Measurements from ENCODE around the gene C8B. TPM values are rescaled to one million over a fixed set of nuclear protein-coding genes. Genes with fewer than 3 reads are reported as not detected.

C8B gene
- total and polyA plus RNA-seq, 2 of the 13 experiments (the other 11 are each of a cell fraction or from before 2014, with no cell fraction given): 8.4 to 11.3 TPM

- TF ChIP-seq ZMYM3 (CRISPR knock-in tag; IDR thresholded peaks at IDR 0.05) (peak; percentile 62), RXRA (CRISPR knock-in tag; IDR thresholded peaks at IDR 0.05) (no peak), ZNF788 (CRISPR knock-in tag; IDR thresholded peaks at IDR 0.05; ENCODE audit: borderline replicate concordance) (no peak), ZNF570 (CRISPR knock-in tag; IDR thresholded peaks at IDR 0.05; ENCODE audit: borderline replicate concordance) (no peak), SNAPC5 (CRISPR knock-in tag; IDR thresholded peaks at IDR 0.05; ENCODE audit: borderline replicate concordance) (no peak), ZNF720 (CRISPR knock-in tag; IDR thresholded peaks at IDR 0.05) (no peak), ZNF333 (CRISPR knock-in tag; IDR thresholded peaks at IDR 0.05; ENCODE audit: borderline replicate concordance) (no peak), KDM1A (CRISPR knock-in tag; IDR thresholded peaks at IDR 0.05) (peak; percentile 65), KAT2B (IDR thresholded peaks at IDR 0.05; ENCODE audit: borderline replicate concordance, low read depth, low read length) (peak; percentile 47; the same call in 1 of the 2 replicates)
- intact Hi-C loops (cut with micrococcal nuclease; ENCODE audit: unreplicated experiment) (no loop called here), in situ Hi-C loops (cut with HindIII; ENCODE audit: extremely low pct_ligation_motif_present, low pct_unique_long_range_greater_than_20kb) (no loop called here)
- no peak overlapping the region for H2AFZ ChIP-seq (ENCODE audit: low read length)
- H3K9me3 ChIP-seq (ENCODE audit: low read length): no peaks in the 10 kb centered on the region
- H3K27me3 ChIP-seq (ENCODE audit: control insufficient read depth in 1 of 2, insufficient read depth in 2 of 2, low read length in 2 of 2): no peaks in the 10 kb centered on the region
- H4K20me1 ChIP-seq (ENCODE audit: insufficient read depth, low read length): no peaks in the 10 kb centered on the region
- no peak for DNase-seq (ENCODE audit: low spot score)
- no TSS peak for BruUV-seq (replicated peaks)
- WGBS (ENCODE audit: low lambda C conversion rate): 82% methylated on average over 4 of the region's 4 CpGs
- no peak for FAIRE-seq
- H3K79me2 ChIP-seq (ENCODE audit: insufficient read depth, low read length): no peaks in the 10 kb centered on the region
- no peak overlapping the region for H3K4me3 ChIP-seq (replicated peaks in 1 of 3; ENCODE audit: insufficient read depth in 1 of 3, low read depth in 2 of 3, low read length in 3 of 3)
- ChIA-PET POLR2A (interaction anchor here (1.7 to 2.5 kb wide), 5 partner anchors 11 to 67 kb away, joined by 6 to 21 read pairs (median 8); partner anchors contain the start of genes C8A and C8B), CTCF (ENCODE audit: low intra/inter-chr PET ratio, low total read pairs) (no interaction called here)
- H3K4me2 ChIP-seq (ENCODE audit: low read depth, low read length): no peak overlapping the region
- ATAC-seq: no peak
- peak overlapping the region; percentile 32 for H3K27ac ChIP-seq (ENCODE audit: extremely low read length, insufficient read depth, low read length)
- no peak overlapping the region for H3K9ac ChIP-seq (ENCODE audit: insufficient read depth, low read depth, low read length)
- no peaks in the 10 kb centered on the region for H3K36me3 ChIP-seq (replicated peaks in 1 of 2; ENCODE audit: control insufficient read depth in 1 of 2, insufficient read depth in 2 of 2, low read length in 2 of 2)
- H3K4me1 ChIP-seq (ENCODE audit: insufficient read depth, low read length): peaks cover 75% of the 10 kb centered on the region
Observed at GRCh38 chr1:56922070-56922469, 43.7 kb downstream of the C8B start.

- H3K9me3 ChIP-seq (ENCODE audit: low read length): no peaks in the 10 kb centered on the region
- no peak overlapping the region for H3K4me3 ChIP-seq (replicated peaks in 1 of 3; ENCODE audit: insufficient read depth in 1 of 3, low read depth in 2 of 3, low read length in 3 of 3)
- no peak overlapping the region for H2AFZ ChIP-seq (ENCODE audit: low read length)
- no peak overlapping the region for H3K4me2 ChIP-seq (ENCODE audit: low read depth, low read length)
- H3K4me1 ChIP-seq (ENCODE audit: insufficient read depth, low read length): peaks cover 81% of the 10 kb centered on the region
- H3K9ac ChIP-seq (ENCODE audit: insufficient read depth, low read depth, low read length): no peak overlapping the region
- no peaks in the 10 kb centered on the region for H4K20me1 ChIP-seq (ENCODE audit: insufficient read depth, low read length)
- no TSS peak for BruUV-seq (replicated peaks)
- peak; percentile 19 for DNase-seq (ENCODE audit: low spot score)
- FAIRE-seq: no peak
- no peaks in the 10 kb centered on the region for H3K27me3 ChIP-seq (ENCODE audit: control insufficient read depth in 1 of 2, insufficient read depth in 2 of 2, low read length in 2 of 2)
- ChIA-PET POLR2A (interaction anchor here (1.7 to 2.5 kb wide), 5 partner anchors 10 to 67 kb away, joined by 6 to 21 read pairs (median 8); partner anchors contain the start of genes C8A and C8B), CTCF (ENCODE audit: low intra/inter-chr PET ratio, low total read pairs) (no interaction called here)
- peak overlapping the region; percentile 32 for H3K27ac ChIP-seq (ENCODE audit: extremely low read length, insufficient read depth, low read length)
- in situ Hi-C loops (cut with HindIII; ENCODE audit: extremely low pct_ligation_motif_present, low pct_unique_long_range_greater_than_20kb): no loop called here
- intact Hi-C loops (cut with micrococcal nuclease; ENCODE audit: unreplicated experiment): no loop called here
- 35% methylated on average over 1 of the region's 1 CpG for WGBS (ENCODE audit: low lambda C conversion rate)
- no peaks in the 10 kb centered on the region for H3K79me2 ChIP-seq (ENCODE audit: insufficient read depth, low read length)
- TF ChIP-seq RFXAP (CRISPR knock-in tag; IDR thresholded peaks at IDR 0.05; ENCODE audit: borderline replicate concordance): no peak
- TF ChIP-seq HMG20A (CRISPR knock-in tag; IDR thresholded peaks at IDR 0.05; ENCODE audit: borderline replicate concordance): peak; percentile 18; the same call in 1 of the 2 replicates
- TF ChIP-seq SOX13 (IDR thresholded peaks at IDR 0.05): no peak
- 0 out of 4 replicates have a peak, but pooled peaks of 1 of the 2 experiments have one; percentile 32 for TF ChIP-seq SOX13 (CRISPR knock-in tag; conservative IDR thresholded peaks at IDR 0.05 in 1 of 2, IDR thresholded peaks at IDR 0.05 in 1 of 2)
- H3K36me3 ChIP-seq (replicated peaks in 1 of 2; ENCODE audit: control insufficient read depth in 1 of 2, insufficient read depth in 2 of 2, low read length in 2 of 2): no peaks in the 10 kb centered on the region
- peak; percentile 32; the same call in 2 of the 3 replicates for ATAC-seq
Observed at GRCh38 chr1:56921479-56921878, 44.3 kb downstream of the C8B start.

Data from HepG2 (cell line).